Neural cell (in vitro differentiated cells): ENCODE measurements around the gene FAAP24.

Source experiments
- CTCF ChIP-seq: fragments of 450-650 bp; IDR thresholded peaks from 2 replicates; pipeline ENCODE4 v1.5.1; 2014; ENCODE audit warnings: antibody characterized with exemption, mild to moderate bottlenecking, moderate library complexity; ENCODE audit not compliant: poor library complexity, severe bottlenecking
- EP300 ChIP-seq: fragments of 450-650 bp; conservative IDR thresholded peaks from 2 replicates; pipeline ENCODE4 v1.6.1; 2014; ENCODE audit warnings: antibody characterized with exemption, mild to moderate bottlenecking, moderate library complexity; ENCODE audit not compliant: poor library complexity, severe bottlenecking
- EZH2 ChIP-seq: fragments of 200-600, 300-800 bp; shearing (Covaris generic), sonication (generic); IDR thresholded peaks from 2 replicates; pipeline ENCODE4 v1.6.1; 2014; ENCODE audit warnings: antibody characterized with exemption, low read length, borderline replicate concordance, mild to moderate bottlenecking; ENCODE audit not compliant: insufficient read depth, poor library complexity, severe bottlenecking
- MXI1 ChIP-seq: fragments of 450-650 bp; conservative IDR thresholded peaks from 2 replicates; pipeline ENCODE4 v1.6.1; 2014; ENCODE audit warnings: antibody characterized with exemption, mild to moderate bottlenecking; ENCODE audit not compliant: poor library complexity, severe bottlenecking
- POLR2AphosphoS5 ChIP-seq: IDR thresholded peaks from 2 replicates; pipeline ENCODE4 v1.6.1; 2012
- RAD21 ChIP-seq: fragments of 450-650 bp; conservative IDR thresholded peaks from 2 replicates; pipeline ENCODE4 v1.6.1; 2014; ENCODE audit warnings: antibody characterized with exemption, mild to moderate bottlenecking, moderate library complexity
- REST ChIP-seq: IDR thresholded peaks from 2 replicates; pipeline ENCODE4 v1.6.1; 2012; ENCODE audit warnings: borderline replicate concordance
- SMC3 ChIP-seq: fragments of 450-650 bp; conservative IDR thresholded peaks from 2 replicates; pipeline ENCODE4 v1.6.1; 2014; ENCODE audit warnings: antibody characterized with exemption, mild to moderate bottlenecking, moderate library complexity; ENCODE audit not compliant: poor library complexity

- TF ChIP-seq CTCF = no peak
- no peak for TF ChIP-seq POLR2AphosphoS5
- no peak for TF ChIP-seq EZH2
- no peak for TF ChIP-seq EP300
- no peak for TF ChIP-seq MXI1
- no peak for TF ChIP-seq RAD21
- no peak for TF ChIP-seq REST
- no peak for TF ChIP-seq SMC3
Observed at GRCh38 chr19:32936065-32936464, 36.0 kb upstream of the FAAP24 start.
